SKM-1 treated with dmso at 0.1 percent for 144 hours (cell line): Measurements from ENCODE around the gene FCER2.

ENCODE experiments used
- DNase-seq: peaks from one replicate; lab custom pipeline; 2025; ENCODE audit not compliant: unreplicated experiment; lab: John Stamatoyannopoulos, UW

Gene FCER2

DNA sequence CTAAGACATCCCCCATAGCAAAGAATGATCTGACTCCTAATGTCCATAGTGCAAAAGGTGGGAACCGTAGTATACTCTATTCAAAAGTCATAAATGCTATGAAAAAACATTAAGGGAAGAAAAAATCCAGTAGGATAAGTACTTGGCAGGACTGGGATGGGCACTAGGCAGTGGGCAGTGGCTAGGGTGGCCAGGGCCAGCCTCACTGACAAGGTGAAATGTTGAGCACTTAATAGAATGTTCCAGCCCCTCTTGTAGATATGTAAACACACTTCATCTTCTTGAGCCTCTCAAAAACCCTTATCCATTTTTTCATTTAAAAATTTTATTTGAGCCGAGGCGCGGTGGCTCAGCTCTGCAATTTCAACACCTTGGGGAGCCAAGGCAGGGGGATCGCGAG, 31.4 kb upstream of the FCER2 start:
- no peak for DNase-seq

DNA sequence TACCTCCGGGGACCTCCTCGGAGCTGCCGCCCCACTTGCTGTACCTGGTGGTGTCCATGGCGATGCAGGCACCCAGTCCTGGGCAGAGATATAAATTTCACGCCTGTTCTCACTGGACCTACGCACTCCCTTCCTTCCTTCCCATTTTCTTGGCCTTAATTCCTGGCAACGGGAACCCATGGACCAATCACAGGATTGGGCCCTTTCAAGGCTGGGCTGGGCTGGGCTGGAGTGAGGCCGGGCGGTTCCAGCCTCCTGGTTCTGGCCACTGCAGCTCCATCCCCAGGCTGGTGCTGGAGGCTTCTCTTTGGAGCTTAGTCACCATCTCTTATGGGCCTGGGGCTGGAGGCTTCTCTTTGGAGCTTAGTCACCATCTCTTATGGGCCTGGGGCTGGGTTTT, 30.1 kb upstream of the FCER2 start, which contains the start of gene CLEC4G:
CLEC4G (minus strand) TSS at position 66 of the 400 bp plus-strand sequence; CDS start at position 58, 8 bp downstream.
- DNase-seq, result no peak

DNA sequence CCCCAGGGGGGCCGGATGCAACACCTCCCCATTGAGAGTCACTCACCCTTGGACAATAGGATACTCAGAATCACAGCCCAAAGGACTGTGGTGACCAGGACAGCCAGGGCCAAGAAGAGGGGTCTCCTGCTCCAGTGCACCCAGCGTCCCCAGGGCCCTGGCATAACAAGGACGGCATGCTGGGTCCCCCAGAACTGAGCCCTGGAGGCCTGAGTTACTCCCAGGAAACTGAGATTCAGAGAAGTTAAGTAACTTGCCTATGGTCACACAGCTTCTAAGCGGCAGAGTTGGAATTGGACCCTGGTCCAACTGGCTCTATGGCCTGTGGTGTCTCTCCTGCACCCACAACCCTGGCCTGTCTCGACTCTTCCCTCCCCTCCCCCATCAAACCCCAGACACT, 29.7 kb upstream of the FCER2 start:
- DNase-seq, result no peak

DNA sequence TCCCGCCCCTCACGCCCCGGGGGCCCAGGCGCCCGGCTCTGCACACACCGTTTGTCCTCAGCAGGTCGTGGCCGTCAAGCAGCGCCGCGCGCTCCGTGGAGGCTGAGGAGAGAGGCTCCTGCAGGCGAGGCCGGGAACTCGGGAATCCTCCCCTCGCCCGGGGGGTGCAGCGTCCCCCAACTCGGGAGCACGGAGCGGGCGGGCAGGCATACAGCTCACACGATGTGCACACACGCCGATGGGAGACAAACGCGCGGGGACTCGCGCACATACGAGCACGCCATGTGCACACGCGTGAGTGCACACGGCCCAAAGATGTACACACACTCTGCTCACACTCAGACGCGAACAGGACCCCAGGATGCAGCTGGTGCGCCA, 29.3 kb upstream of the FCER2 start:
- DNase-seq, result no peak

DNA sequence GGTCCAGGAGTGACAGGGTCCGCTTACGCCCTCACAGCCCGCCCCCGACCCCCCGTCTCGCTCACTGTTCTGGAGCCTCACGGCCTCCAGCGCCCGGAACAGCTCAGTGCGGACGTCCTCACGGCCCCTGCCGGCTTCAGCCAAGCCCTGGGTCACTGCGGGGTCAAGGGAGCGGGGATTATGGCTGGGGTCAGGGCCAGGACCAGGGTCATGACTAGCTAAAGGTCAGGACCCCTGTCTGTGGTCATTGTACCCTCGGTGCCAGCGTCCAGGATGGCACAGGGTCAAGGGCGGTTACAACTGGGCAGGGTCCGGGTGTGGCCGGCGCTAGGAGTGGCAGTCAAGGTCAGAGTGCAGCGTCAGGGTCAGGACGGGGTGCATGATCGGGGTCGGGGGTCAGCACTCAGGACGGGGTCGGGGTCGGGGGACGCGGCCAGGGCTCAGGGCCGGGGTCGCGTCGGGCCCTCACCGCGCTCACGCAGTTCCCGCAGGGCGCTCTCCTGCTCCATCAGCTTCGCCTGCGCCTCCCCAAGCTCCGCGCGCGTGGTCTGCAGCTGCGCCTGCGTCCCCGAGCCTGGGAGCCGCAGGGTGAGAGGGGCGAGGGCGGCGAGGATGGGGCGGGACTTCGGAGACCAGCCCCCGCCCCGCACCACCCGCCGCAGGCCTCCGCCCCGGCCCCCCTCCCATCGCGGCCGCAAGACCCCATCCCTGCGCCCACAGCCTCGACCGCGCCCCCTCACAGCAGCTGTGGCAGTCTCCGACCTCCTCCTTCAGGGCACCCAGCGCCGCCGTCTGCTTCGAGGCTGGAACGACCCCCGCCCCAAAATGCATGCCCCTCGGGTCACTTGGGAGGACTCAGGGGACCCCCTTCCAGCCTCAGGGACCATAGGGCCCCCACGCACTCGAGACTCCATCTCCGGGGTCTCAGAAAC, 28.6 kb upstream of the FCER2 start:
- no peak for DNase-seq

DNA sequence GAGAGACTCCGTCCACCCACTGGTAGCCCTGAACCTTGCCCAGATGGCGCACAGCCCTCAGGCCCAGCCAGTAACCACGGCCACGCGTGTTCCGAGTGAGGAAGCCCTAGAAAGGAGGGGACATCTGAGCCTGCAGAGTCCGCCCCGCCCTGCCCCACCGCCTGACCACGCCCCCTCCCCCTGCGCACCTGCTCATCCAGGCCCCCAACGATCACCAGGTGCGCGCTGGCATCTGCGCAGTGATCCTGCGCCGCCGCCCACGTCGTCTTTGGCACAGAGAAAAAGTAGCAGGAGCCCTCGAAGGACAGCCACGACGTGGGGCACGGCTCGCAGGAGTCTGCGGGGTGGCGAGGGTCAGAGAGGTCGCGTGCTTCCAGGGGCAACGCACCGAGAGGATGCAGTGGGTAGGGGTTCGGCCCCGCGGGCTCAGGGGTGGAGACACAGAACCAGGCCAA, 27.9 kb upstream of the FCER2 start:
- DNase-seq, result no peak

DNA sequence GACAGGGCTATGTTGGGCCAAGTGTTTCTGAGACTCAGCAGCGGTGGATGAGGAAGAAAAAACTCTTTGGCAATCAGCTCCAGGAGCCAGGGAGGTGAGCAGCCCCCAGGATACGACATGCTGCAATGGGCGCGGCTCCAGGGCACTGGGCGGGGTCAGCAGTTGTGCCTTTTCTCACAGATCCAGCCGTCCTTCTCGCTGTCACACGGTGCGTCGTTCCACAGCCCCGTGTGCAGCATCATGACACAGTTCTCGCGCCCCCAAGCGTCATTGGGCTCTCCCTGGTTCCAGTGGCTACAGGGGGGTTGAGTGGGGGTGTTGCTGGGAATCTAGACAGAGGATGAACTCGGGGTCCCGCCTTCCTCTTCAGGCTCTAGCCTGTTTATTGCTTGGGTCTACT, 27.3 kb upstream of the FCER2 start:
- DNase-seq, result no peak

DNA sequence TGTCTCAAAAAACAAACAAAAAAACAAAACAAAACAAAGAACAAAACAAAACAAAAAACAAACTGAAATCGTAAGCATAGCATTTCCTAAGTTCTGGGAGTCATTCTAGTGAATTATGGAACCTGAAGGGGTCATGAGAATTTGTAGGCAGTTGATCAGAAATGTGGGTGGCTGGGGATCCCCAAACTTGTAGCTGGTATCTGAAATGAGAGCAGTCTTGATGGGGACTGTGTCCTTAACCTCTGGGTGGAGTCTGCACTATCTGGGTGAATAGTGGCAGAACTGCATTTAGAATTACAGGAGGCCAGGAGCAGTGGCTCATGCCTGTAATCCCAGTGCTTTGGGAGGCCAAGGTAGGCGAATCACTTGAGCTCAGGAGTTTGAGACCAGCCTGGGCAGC, 23.9 kb upstream of the FCER2 start:
- no peak for DNase-seq

DNA sequence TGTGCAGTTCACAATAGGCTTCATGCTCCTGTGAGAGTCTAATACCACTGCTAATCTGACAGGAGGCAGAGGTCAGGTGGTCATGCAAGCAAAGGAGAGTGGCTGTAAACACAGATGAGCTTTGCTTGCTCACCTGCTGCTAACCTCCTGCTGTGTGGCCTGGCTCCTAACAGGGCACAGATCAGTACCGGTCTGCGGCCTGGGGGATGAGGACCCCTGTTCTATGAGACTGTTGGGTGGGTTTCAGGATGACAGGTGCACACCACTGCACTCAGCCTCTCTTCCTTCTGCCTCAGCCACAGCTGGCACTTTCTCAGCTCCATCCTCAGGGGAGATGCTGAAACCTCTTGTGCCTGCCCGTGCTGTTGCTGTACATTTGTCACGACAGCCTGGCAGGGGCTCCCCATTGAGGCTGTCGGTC, 20.3 kb upstream of the FCER2 start:
- DNase-seq, result no peak

DNA sequence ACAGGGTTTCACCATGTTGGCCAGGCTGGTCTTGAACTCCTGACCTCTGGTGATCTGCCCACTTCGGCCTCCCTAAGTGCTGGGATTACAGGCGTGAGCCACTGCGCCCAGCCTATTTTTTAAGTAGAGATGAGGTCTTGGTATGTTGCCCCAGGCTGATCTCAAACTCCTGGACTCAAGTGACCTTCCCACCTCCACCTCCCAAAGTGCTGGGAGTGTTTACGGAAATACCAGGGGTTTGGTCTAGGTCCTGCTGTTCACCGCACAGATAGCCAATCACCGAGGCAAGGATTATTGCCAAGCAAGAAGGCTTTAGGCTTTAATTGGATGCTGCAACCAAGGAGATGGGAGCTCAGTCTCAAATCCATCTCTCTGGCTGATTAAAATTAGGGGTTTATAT, 18.4 kb upstream of the FCER2 start:
- no peak for DNase-seq

DNA sequence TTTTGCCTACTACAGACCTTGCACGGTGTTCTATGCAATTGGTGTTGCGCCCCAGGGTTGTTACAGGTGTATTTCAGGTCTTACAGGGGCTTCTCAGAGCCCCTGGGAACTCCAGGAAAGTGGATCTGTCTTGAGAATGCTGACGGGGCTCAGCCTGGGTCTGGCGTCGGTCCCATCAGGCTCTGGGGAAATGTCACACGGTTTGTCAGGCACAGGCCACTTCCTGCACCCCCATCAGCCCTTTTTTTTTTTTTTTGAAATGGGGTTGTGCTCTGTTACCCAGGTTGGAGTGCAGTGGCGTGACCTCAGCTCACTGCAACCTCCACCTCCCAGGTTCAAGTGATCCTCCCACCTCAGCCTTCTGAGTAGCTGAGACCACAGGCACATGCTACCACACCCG, 16.7 kb upstream of the FCER2 start:
- no peak for DNase-seq

DNA sequence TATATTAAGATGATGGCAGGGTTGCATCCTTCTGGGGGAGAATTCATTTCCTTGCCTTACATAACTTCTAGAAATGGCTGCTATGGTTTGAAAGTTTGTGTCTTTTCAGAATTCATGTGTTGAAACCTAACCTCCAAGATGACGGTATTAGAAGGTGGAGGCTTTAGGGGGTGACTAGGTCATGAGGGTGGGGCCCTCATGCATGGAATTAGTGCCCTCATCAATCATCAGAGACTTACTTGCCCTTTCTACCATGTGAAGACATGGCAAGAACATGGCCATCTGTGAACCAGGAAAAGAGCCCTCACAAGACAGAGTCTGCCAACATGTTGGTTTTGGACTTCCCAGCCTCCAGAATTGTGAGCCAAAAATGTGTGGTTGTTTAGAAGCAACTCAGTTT, 14.8 kb upstream of the FCER2 start:
- no peak for DNase-seq

DNA sequence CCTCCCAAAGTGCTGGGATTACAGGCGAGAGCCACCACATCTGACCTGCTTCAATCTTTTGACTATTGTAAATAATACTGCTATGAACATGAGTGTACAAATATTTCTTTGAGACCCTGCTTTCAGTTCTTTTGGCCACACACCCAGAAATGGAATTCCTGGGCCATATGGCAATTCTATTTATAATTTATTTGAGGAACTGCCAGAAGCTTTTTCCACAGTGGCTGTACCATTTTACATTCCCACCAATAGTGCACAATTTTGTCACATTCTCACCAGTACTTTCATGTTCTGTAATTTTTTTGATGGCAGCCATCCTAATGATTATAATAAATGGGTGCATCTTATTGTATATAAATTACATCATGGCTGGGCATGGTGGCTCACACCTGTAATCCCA, 13.7 kb upstream of the FCER2 start:
- no peak for DNase-seq

DNA sequence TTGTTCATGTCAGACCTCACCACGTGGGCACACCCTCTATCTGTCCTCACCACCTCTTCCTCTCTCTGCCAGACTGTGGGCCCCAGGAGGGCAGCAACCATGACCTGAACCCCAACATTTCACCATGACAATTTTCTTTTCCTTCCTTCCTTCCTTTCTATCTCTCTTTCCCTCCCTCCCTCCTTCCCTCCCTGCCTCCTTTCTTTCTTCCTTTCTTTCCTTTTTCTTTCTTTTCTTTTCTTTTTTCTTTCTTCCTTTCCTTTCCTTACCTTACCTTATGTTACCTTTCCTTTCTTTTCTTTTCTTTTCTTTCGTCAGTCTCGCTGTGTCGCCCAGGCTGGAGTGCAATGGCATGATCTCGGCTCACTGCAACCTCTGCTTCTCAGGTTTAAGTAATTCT, 8.7 kb upstream of the FCER2 start:
- DNase-seq, result no peak

DNA sequence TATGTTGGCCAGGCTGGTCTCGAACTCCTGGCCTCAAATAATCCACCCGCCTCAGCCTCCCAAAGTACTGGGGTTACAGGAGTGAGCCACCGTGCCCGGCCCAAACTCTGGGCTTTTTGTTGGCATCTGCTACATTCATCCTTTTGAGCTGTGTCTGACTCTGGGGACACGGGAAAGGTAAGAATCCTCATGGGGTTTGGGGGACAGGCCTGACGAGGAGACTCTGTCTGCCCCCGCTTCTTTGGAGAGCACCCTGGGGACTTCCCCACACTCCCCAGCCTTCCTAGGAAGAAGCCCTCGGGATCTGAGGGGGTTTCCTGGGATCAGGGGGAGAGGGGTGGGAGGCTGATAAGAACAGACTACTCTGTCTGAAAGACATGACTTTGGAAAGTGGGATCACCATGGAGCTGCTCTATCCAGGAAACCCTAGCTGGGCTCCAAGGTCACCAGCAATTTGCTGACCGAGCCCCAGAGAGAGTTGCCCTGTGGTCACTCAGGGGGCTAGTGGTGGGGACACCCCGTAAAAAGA, 8.1 kb upstream of the FCER2 start:
- DNase-seq, result no peak

DNA sequence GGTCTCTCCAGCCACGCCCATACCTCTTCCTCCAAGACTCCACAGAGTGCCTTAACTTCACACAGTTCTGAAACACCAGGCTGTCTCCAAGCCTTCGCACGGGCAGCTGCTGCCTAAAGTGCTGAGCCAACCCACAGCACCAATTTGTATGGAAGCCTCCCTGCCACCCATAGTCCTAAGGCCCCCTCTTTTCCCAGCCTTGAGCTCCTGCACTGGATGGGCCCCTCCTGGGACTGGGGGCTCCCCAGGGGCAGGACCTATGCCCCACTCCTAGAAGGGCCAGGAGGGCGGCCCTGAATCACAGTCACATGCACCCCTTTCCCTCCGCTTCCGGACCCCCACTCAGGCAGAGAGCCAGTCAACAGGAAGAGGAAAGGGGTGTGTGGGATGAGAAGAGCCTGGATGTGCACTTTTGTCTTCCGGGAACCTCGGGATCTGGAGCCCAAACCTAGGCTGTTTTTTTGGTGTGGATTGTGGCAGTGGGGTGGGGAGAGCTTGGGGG, 5.1 kb upstream of the FCER2 start:
- no peak for DNase-seq

DNA sequence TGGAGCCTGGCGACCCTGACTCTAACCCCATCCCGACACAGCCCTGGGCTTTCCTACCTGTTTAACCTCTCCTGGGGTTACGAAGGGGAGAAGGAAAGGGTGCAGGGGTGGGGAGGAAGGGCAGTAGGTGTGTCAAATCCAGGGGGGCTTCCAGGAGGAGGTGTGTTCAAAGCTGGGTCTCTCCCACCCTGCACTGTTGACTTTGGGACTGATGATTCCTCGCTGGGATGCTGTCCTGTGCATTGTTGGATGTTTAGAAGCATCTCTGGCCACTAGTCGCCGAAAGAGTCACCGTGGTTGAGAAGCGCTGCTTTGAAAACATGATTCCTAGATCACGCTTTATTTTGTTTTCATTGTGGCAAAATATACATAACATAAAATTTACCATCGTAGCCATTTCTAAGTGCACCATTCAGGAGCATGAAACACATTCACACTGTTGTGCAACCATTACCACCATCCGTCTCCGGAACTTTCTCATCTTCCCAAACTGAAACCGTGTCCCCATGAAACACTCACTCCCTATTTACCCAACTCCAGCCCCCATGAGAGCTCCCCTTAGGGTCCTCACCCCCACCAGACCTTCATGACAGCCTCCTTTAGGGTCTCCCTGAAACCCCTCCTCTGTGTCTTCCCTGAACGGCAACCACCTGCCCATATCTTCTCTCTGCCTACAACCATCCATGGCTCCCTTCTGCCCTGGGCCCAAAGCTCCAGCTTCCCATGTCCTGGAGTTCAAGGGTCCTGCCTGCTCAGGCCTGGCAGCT, 4.4 kb upstream of the FCER2 start:
- DNase-seq, result no peak

DNA sequence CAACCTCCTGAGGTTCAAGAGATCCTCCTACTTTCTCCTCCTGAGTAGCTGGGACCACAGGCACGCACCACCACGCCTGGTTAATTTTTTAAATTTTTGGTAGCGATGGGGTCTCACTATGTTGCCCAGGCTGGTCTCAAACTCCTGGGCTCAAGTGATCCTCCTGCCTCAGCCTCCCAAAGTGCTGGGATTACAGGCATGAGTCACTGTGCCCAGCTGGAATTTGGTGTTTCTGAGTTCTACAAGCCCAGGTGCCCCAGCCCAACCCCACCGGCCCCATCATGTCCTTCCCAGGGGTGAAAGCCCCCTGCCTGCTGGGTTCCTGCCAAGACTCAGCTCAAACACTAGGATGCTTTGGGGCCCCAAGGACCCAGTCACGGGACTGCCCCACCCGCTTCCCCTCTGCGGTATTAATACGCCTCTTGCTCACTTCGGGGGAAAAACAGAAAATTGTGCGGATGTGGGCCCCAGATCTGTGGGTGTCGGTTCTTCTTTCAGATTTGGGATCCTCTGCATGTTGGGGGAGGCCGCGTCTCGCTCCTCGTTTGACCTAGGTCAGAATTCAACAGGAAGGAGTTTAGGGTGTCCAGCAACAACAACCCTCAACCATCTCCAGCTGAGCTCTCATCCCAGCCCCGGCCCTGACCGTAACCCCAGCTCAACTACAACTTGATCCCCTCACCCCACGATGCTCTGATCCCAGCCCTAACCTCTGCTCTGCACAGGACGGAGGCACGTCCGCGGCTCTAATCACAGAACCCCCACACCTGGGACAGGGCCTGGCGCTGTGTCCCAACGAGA, 3.7 kb upstream of the FCER2 start:
- DNase-seq, result peak; percentile 86

DNA sequence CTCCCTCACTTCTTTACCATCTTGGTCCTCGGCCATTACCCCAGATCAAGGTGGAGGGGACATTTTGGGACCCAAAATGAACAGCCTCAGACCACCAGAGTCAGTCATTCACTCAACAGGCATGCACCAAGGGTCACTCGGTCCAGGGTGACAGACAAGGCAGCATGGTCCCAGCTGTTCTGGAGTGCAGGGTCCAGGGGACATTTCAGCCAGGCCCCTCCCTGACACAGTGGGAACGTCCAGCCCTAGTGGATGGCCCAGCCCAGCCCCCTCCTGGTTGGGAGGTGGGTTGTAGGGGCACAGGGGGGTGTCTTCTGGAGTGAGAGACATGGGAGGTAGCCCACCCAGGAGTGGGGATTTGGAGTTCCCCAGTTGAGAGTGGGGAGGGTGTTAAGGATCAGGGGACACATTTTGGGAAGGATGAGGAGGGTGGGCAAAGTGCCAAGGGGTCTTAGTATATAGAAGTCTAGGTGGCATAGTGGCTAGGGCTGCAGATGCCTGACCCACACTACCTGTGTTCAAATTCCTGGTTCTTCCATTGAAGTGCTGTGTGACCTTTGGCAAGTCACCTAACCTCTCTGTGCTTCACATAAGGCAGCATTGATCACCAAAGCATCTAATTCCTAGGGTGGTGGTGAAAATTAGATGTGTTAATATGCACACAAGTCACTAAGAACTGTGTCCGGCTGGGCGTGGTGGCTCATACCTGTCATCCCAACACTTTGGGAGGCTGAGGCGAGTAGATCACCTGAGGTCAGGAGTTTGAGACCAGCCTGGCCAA, 2.5 kb upstream of the FCER2 start:
- no peak for DNase-seq

DNA sequence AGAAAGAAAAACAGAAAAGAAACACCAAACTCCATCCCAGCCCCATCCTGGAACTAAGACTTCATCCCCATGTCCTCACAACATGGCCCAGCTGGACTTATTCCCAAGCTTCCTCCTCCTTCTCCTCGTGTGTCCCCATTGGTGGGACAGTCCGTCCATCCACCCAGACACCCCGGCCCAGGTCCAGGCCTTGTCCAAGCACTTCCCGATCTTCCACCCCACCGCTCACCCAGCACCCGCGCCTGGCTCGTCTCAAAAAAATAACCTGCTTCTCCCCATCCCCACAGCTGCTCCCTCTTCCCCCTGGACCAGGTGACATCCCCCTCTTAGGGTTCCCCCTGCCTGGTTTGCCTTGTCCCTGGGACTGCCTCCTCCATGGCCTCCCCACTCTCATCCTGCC, 1.4 kb upstream of the FCER2 start:
- DNase-seq, result no peak
